OCI-LY1 (cell line): ENCODE results near the gene TDRKH.

Experiments used
- H2AFZ ChIP-seq: fragments of 200-600 bp; sonication (generic), shearing (Covaris generic); 2 replicates; pipeline ENCODE4 v1.6.0; 2014; ENCODE audit warnings: antibody characterized with exemption, mild to moderate bottlenecking, low read length
- H3F3A ChIP-seq: fragments of 200-600 bp; sonication (generic), shearing (Covaris generic); 2 replicates; pipeline ENCODE4 v1.6.0; 2014; ENCODE audit warnings: mild to moderate bottlenecking, antibody characterized with exemption, low read length, moderate library complexity; ENCODE audit not compliant: insufficient read depth
- H3K27ac ChIP-seq: fragments of 200-600 bp; sonication (generic); 2 replicates; pipeline ENCODE4 v1.5.1; 2014; ENCODE audit warnings: low read length, mixed run types, mild to moderate bottlenecking, low read depth; ENCODE audit not compliant: poor library complexity, severe bottlenecking
- H3K27me3 ChIP-seq: fragments of 200-600 bp; sonication (generic); 2 replicates; pipeline ENCODE4 v1.6.0; 2014; ENCODE audit warnings: antibody characterized with exemption, mild to moderate bottlenecking, low read length, moderate library complexity; ENCODE audit not compliant: insufficient read depth
- H3K36me3 ChIP-seq: fragments of 200-600 bp; sonication (generic); 2 replicates; pipeline ENCODE4 v1.6.1; 2014; ENCODE audit warnings: mild to moderate bottlenecking, antibody characterized with exemption, low read length, moderate library complexity, mixed read lengths; ENCODE audit not compliant: insufficient read depth
- H3K4me1 ChIP-seq: fragments of 200-600 bp; sonication (generic); 2 replicates; pipeline ENCODE4 v1.5.1; 2014; ENCODE audit warnings: mild to moderate bottlenecking, low read length, moderate library complexity; ENCODE audit not compliant: insufficient read depth, severe bottlenecking
- H3K4me2 ChIP-seq: fragments of 200-600 bp; sonication (generic), shearing (Covaris generic); 2 replicates; pipeline ENCODE4 v1.6.1; 2014; ENCODE audit warnings: low read length
- H3K4me3 ChIP-seq: fragments of 200-600 bp; sonication (generic); 2 replicates; pipeline ENCODE4 v1.5.1; 2014; ENCODE audit warnings: low read length, low read depth, mild to moderate bottlenecking, mixed read lengths; ENCODE audit not compliant: poor library complexity, severe bottlenecking
- H3K79me2 ChIP-seq: fragments of 200-600 bp; shearing (Covaris generic); 2 replicates; pipeline ENCODE4 v1.6.1; 2016; ENCODE audit warnings: mixed run types, low read length, mixed read lengths; ENCODE audit not compliant: insufficient read depth
- H3K9ac ChIP-seq: fragments of 200-600 bp; sonication (generic), shearing (Covaris generic); 2 replicates; pipeline ENCODE4 v1.6.1; 2014; ENCODE audit warnings: mild to moderate bottlenecking, low read length, mixed read lengths
- H3K9me2 ChIP-seq: fragments of 200-600 bp; sonication (generic), shearing (Covaris generic); 2 replicates; pipeline ENCODE4 v1.6.1; 2014; ENCODE audit warnings: low read depth, mild to moderate bottlenecking, low read length, mixed read lengths
- H3K9me3 ChIP-seq: fragments of 200-600 bp; shearing (Covaris generic); 2 replicates; pipeline ENCODE4 v1.6.1; 2014; ENCODE audit warnings: low read length, mixed read lengths
- H4K20me1 ChIP-seq: fragments of 200-600 bp; sonication (generic), shearing (Covaris generic); 2 replicates; pipeline ENCODE4 v1.6.0; 2016; ENCODE audit warnings: mild to moderate bottlenecking, low read length; ENCODE audit not compliant: insufficient read depth
- CTCF ChIP-seq: fragments of 200-600 bp; sonication (generic), shearing (Covaris generic); IDR thresholded peaks from 2 replicates; pipeline ENCODE4 v1.5.1; 2017; ENCODE audit warnings: mild to moderate bottlenecking, antibody characterized with exemption, low read length, moderate library complexity, mixed read lengths
- EZH2 ChIP-seq: fragments of 200-600 bp; sonication (generic), shearing (Covaris generic); IDR thresholded peaks from 2 replicates; pipeline ENCODE4 v1.8.0; 2017; ENCODE audit warnings: borderline replicate concordance, mixed run types, mild to moderate bottlenecking, antibody characterized with exemption, low read length, moderate library complexity, mixed read lengths

TDRKH gene

GRCh38 chr1:151759241-151759640, 31.1 kb downstream of the TDRKH start:
- no peak for TF ChIP-seq CTCF
- no peak for TF ChIP-seq EZH2
- Histone ChIP-seq H2AFZ (no peak overlapping the region), H3K9me2 (no peaks in the 10 kb centered on the region), H3K27me3 (no peaks in the 10 kb centered on the region), H3K27ac (no peak overlapping the region), H4K20me1 (no peaks in the 10 kb centered on the region), H3K79me2 (no peaks in the 10 kb centered on the region), H3K36me3 (peaks cover 41% of the 10 kb centered on the region), H3K4me2 (no peak overlapping the region), H3K4me3 (no peak overlapping the region), H3K4me1 (peaks cover 15% of the 10 kb centered on the region), H3F3A (no peaks in the 10 kb centered on the region), H3K9me3 (no peaks in the 10 kb centered on the region), H3K9ac (no peak overlapping the region)

DNA sequence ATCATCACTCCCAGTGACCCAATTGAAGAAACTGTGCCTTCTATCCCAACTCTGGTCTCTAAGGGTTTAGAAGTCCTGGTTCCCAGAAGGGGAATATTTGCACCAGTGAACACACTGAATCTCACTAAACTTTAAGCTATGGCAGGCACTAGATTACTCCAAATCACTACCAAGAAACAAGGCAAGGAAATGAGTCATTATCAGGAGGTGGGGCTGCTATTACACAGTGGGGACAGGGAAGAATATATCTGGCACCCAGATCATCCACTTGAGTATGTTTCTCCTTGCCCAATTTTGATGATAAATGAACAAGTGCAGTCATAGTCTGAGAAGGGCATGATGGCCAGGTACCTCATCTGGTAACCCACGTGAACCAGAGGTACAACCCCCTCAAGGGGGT, 34.0 kb downstream of the TDRKH start:
- Histone ChIP-seq H4K20me1 (no peaks in the 10 kb centered on the region), H3K4me1 (no peaks in the 10 kb centered on the region), H3K9me3 (no peaks in the 10 kb centered on the region), H3K36me3 (peaks cover 30% of the 10 kb centered on the region), H3K9ac (no peak overlapping the region), H3K4me3 (no peak overlapping the region), H3K9me2 (no peaks in the 10 kb centered on the region), H3K4me2 (no peak overlapping the region), H3K27ac (no peak overlapping the region), H3F3A (no peaks in the 10 kb centered on the region), H2AFZ (no peak overlapping the region), H3K79me2 (no peaks in the 10 kb centered on the region), H3K27me3 (no peaks in the 10 kb centered on the region)
- TF ChIP-seq EZH2 (no peak), CTCF (no peak)

- no peak for TF ChIP-seq EZH2
- TF ChIP-seq CTCF = no peak
- no peak overlapping the region for H3K4me2 ChIP-seq
- no peak overlapping the region for H2AFZ ChIP-seq
- no peak overlapping the region for H3K4me3 ChIP-seq
- H3K9me2 ChIP-seq = no peaks in the 10 kb centered on the region
- no peaks in the 10 kb centered on the region for H3F3A ChIP-seq
- H3K36me3 ChIP-seq = peaks cover 8% of the 10 kb centered on the region; the same call in 1 of the 2 replicates
- no peak overlapping the region for H3K27ac ChIP-seq
- H3K4me1 ChIP-seq = no peaks in the 10 kb centered on the region
- no peaks in the 10 kb centered on the region; the same call in 1 of the 2 replicates for H3K27me3 ChIP-seq
- peaks cover 12% of the 10 kb centered on the region for H3K9me3 ChIP-seq
- H3K9ac ChIP-seq = no peak overlapping the region
- H4K20me1 ChIP-seq = no peaks in the 10 kb centered on the region
- H3K79me2 ChIP-seq = no peaks in the 10 kb centered on the region
Observed at GRCh38 chr1:151741516-151741915, 48.8 kb downstream of the TDRKH start.
